HEK293 (cell line): ENCODE results near the gene FBXL7.

Experiments
- CTCF ChIA-PET: fragments of 350-600 bp; formaldehyde crosslinking; extraction: SDS; loops from one replicate; lab custom pipeline; 2021; ENCODE audit warnings: antibody characterized with exemption; lab: Yijun Ruan, JAX
- POLR2A ChIA-PET: fragments of 300-600 bp; formaldehyde crosslinking; extraction: SDS; loops from one replicate; lab custom pipeline; 2020; ENCODE audit warnings: antibody characterized with exemption, inconsistent platforms; lab: Yijun Ruan, JAX
- H3K27ac ChIP-seq: fragments of 200-500 bp; sonication (Bioruptor generic); 2 replicates; pipeline ENCODE4 v1.5.1; 2014; ENCODE audit warnings: low read depth, low read length, control low read depth, inconsistent platforms; ENCODE audit errors: extremely low read depth
- H3K36me3 ChIP-seq, 2 experiments: fragments of 200-500 bp in 1 of 2; sonication (Bioruptor generic) in 1 of 2; 1 replicate in 1 of 2; 2 replicates in 1 of 2; pipeline ENCODE4 v1.5.1; 2014 to 2017; ENCODE audit warnings: inconsistent platforms in 2 of 2, low read length in 2 of 2; ENCODE audit not compliant: control insufficient read depth in 2 of 2, insufficient read depth in 1 of 2
- H3K4me1 ChIP-seq: fragments of 200-500 bp; sonication (Bioruptor generic); 2 replicates; pipeline ENCODE4 v1.5.1; 2014; ENCODE audit warnings: mild to moderate bottlenecking, low read length, inconsistent platforms; ENCODE audit not compliant: control insufficient read depth, insufficient read depth
- H3K4me3 ChIP-seq: 2 replicates; pipeline ENCODE4 v1.5.1; 2011; ENCODE audit warnings: low read depth, mild to moderate bottlenecking, control low read depth, low read length, moderate library complexity
- H3K9me3 ChIP-seq: fragments of 200-500 bp; sonication (Bioruptor generic); 2 replicates; pipeline ENCODE4 v1.5.1; 2014; ENCODE audit warnings: low read depth, low read length, inconsistent platforms; ENCODE audit not compliant: control insufficient read depth, insufficient read depth
- GLI2 ChIP-seq: fragments of 450-650 bp; formaldehyde crosslinking; IDR thresholded peaks from 2 replicates; pipeline ENCODE4; 2017; ENCODE audit warnings: missing biosample characterization, missing genetic modification characterization, low read depth, borderline replicate concordance
- INSM2 ChIP-seq: fragments of 450-650 bp; formaldehyde crosslinking; IDR thresholded peaks from 2 replicates; pipeline ENCODE4 v1.5.1; 2016; ENCODE audit warnings: missing biosample characterization, missing genetic modification characterization
- OSR2 ChIP-seq: fragments of 450-650 bp; formaldehyde crosslinking; IDR thresholded peaks from 2 replicates; pipeline ENCODE4 v1.5.1; 2016; ENCODE audit warnings: missing biosample characterization, missing genetic modification characterization
- RBAK ChIP-seq: fragments of 450-650 bp; formaldehyde crosslinking; IDR thresholded peaks from 2 replicates; pipeline ENCODE4 v1.5.1; 2016; ENCODE audit warnings: missing biosample characterization, missing genetic modification characterization
- SCRT2 ChIP-seq: fragments of 450-650 bp; formaldehyde crosslinking; IDR thresholded peaks from 2 replicates; pipeline ENCODE4 v1.5.1; 2016; ENCODE audit warnings: missing biosample characterization, missing genetic modification characterization
- ZBTB1 ChIP-seq: fragments of 450-650 bp; formaldehyde crosslinking; IDR thresholded peaks from 2 replicates; pipeline ENCODE4 v1.5.1; 2016; ENCODE audit warnings: missing biosample characterization, missing genetic modification characterization
- ZNF10 ChIP-seq: fragments of 450-650 bp; formaldehyde crosslinking; IDR thresholded peaks from 2 replicates; pipeline ENCODE4 v1.5.1; 2017; ENCODE audit warnings: missing biosample characterization, missing genetic modification characterization
- ZNF112 ChIP-seq: fragments of 450-650 bp; formaldehyde crosslinking; IDR thresholded peaks from 2 replicates; pipeline ENCODE4 v1.5.0; 2017; ENCODE audit warnings: missing biosample characterization, missing genetic modification characterization
- ZNF140 ChIP-seq: fragments of 450-650 bp; formaldehyde crosslinking; IDR thresholded peaks from 2 replicates; pipeline ENCODE4 v1.5.1; 2016; ENCODE audit warnings: missing biosample characterization, missing genetic modification characterization
- ZNF174 ChIP-seq: fragments of 450-650 bp; formaldehyde crosslinking; IDR thresholded peaks from 2 replicates; pipeline ENCODE4 v1.5.0; 2017; ENCODE audit warnings: missing biosample characterization, mild to moderate bottlenecking, missing genetic modification characterization
- ZNF239 ChIP-seq: fragments of 450-650 bp; formaldehyde crosslinking; IDR thresholded peaks from 2 replicates; pipeline ENCODE4 v1.5.1; 2016; ENCODE audit warnings: missing biosample characterization, missing genetic modification characterization
- ZNF24 ChIP-seq: fragments of 450-650 bp; formaldehyde crosslinking; IDR thresholded peaks from 2 replicates; pipeline ENCODE4 v1.5.1; 2016; ENCODE audit warnings: missing biosample characterization, missing genetic modification characterization
- ZNF341 ChIP-seq: fragments of 450-650 bp; formaldehyde crosslinking; IDR thresholded peaks from 2 replicates; pipeline ENCODE4; 2016; ENCODE audit warnings: low read depth, missing biosample characterization, missing genetic modification characterization
- ZNF354C ChIP-seq: fragments of 450-650 bp; formaldehyde crosslinking; IDR thresholded peaks from 2 replicates; pipeline ENCODE4 v1.5.1; 2016; ENCODE audit warnings: missing biosample characterization, missing genetic modification characterization, low read depth, borderline replicate concordance
- ZNF37A ChIP-seq: fragments of 450-650 bp; IDR thresholded peaks from 2 replicates; pipeline ENCODE4 v1.5.1; 2018; ENCODE audit warnings: missing biosample characterization, missing genetic modification characterization
- ZNF513 ChIP-seq: fragments of 450-650 bp; IDR thresholded peaks from 2 replicates; pipeline ENCODE4 v1.5.1; 2018; ENCODE audit warnings: missing biosample characterization, missing genetic modification characterization
- ZNF639 ChIP-seq: fragments of 450-650 bp; formaldehyde crosslinking; IDR thresholded peaks from 2 replicates; pipeline ENCODE4 v1.5.1; 2016; ENCODE audit warnings: missing biosample characterization, missing genetic modification characterization
- ZNF777 ChIP-seq: fragments of 450-650 bp; formaldehyde crosslinking; IDR thresholded peaks from 2 replicates; pipeline ENCODE4 v1.5.1; 2017; ENCODE audit warnings: missing biosample characterization, missing genetic modification characterization, borderline replicate concordance
- TF ChIP-seq, protein P1 (sequence below): fragments of 450-650 bp; formaldehyde crosslinking; conservative IDR thresholded peaks from 2 replicates; pipeline ENCODE4 v1.5.1; 2016; ENCODE audit warnings: low read depth, missing biosample characterization, missing genetic modification characterization

Gene FBXL7

GRCh38 chr5:15796557-15796956 is 296.6 kb downstream of the FBXL7 start:
- POLR2A ChIA-PET, result no interaction called here
- no peak overlapping the region for H3K27ac ChIP-seq
- CTCF ChIA-PET, result no interaction called here
- H3K9me3 ChIP-seq, result no peaks in the 10 kb centered on the region
- H3K4me3 ChIP-seq, result no peak overlapping the region
- no peaks in the 10 kb centered on the region for H3K4me1 ChIP-seq
- H3K36me3 ChIP-seq, result no peaks in the 10 kb centered on the region
- TF ChIP-seq ZNF140 (tag by site-specific recombination) (no peak), ZNF777 (tag by site-specific recombination) (no peak), RBAK (tag by site-specific recombination) (no peak), INSM2 (tag by site-specific recombination) (no peak), ZNF513 (tag by site-specific recombination) (no peak), ZNF112 (tag by site-specific recombination) (no peak), ZNF24 (tag by site-specific recombination) (no peak), ZNF174 (tag by site-specific recombination) (no peak), ZNF37A (tag by site-specific recombination) (no peak), SCRT2 (no peak), ZNF239 (tag by site-specific recombination) (no peak), ZNF10 (tag by site-specific recombination) (no peak), ZNF354C (tag by site-specific recombination) (no peak), ZNF341 (tag by site-specific recombination) (no peak), ZBTB1 (no peak), ZNF639 (no peak), OSR2 (tag by site-specific recombination) (no peak), GLI2 (tag by site-specific recombination) (no peak)
- TF ChIP-seq, protein P1, sequence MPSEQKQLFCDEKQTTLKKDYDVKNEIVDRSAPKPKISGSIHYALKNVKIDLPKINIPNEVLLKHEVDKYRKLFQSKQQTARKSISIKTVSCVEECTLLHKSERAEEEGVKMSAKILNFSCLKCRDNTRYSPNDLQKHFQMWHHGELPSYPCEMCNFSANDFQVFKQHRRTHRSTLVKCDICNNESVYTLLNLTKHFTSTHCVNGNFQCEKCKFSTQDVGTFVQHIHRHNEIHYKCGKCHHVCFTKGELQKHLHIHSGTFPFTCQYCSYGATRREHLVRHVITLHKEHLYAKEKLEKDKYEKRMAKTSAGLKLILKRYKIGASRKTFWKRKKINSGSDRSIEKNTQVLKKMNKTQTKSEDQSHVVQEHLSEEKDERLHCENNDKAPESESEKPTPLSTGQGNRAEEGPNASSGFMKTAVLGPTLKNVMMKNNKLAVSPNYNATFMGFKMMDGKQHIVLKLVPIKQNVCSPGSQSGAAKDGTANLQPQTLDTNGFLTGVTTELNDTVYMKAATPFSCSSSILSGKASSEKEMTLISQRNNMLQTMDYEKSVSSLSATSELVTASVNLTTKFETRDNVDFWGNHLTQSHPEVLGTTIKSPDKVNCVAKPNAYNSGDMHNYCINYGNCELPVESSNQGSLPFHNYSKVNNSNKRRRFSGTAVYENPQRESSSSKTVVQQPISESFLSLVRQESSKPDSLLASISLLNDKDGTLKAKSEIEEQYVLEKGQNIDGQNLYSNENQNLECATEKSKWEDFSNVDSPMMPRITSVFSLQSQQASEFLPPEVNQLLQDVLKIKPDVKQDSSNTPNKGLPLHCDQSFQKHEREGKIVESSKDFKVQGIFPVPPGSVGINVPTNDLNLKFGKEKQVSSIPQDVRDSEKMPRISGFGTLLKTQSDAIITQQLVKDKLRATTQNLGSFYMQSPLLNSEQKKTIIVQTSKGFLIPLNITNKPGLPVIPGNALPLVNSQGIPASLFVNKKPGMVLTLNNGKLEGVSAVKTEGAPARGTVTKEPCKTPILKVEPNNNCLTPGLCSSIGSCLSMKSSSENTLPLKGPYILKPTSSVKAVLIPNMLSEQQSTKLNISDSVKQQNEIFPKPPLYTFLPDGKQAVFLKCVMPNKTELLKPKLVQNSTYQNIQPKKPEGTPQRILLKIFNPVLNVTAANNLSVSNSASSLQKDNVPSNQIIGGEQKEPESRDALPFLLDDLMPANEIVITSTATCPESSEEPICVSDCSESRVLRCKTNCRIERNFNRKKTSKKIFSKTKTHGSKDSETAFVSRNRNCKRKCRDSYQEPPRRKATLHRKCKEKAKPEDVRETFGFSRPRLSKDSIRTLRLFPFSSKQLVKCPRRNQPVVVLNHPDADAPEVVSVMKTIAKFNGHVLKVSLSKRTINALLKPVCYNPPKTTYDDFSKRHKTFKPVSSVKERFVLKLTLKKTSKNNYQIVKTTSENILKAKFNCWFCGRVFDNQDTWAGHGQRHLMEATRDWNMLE (tag by site-specific recombination), result no peak
